AG09309 (cell line): ENCODE results near the gene LARGE1.
A peak's percentile ranks its signal among the peaks of the same experiment; 100 is the strongest.

ENCODE experiments used
- DNase-seq: peaks from one replicate; pipeline ENCODE4 v3.0.0-alpha.2; 2010; ENCODE audit warnings: low read depth
- H3K4me3 ChIP-seq: 2 replicates; pipeline ENCODE4 v1.5.1; 2011; ENCODE audit warnings: mild to moderate bottlenecking, low read depth, low read length, moderate library complexity; ENCODE audit not compliant: control insufficient read depth
- CTCF ChIP-seq: IDR thresholded peaks from 2 replicates; pipeline ENCODE4 v1.5.1; 2011; ENCODE audit warnings: mild to moderate bottlenecking, low read depth, low read length, inconsistent platforms; ENCODE audit not compliant: insufficient read depth, control insufficient read depth; ENCODE audit errors: missing control alignments

The LARGE1 gene

DNA sequence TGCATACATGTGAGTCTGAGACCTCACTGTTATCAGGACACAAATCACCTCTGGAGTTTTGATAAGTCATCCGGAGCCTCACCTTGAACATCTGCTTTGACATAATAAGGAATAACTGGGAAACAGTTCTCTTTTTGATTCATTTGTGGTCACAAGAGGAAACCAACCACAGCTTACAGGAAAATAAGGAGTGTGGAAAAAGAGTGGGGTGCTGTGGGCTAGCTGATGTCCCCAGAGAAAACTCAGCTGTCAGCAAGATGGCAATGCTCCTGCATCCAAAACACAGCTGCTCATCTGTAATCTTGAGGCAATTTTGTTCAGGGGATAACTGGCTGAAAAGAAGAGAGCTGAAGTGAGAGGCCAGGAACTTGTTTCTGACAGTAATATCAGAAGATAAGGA is 445.7 kb downstream of the LARGE1 start:
- no peak for TF ChIP-seq CTCF
- no peak overlapping the region for H3K4me3 ChIP-seq
- DNase-seq = no peak

- no peak overlapping the region for H3K4me3 ChIP-seq
- no peak for TF ChIP-seq CTCF
- DNase-seq = no peak
Observed at GRCh38 chr22:33472462-33473344, 447.6 kb downstream of the LARGE1 start.

- DNase-seq = no peak
- TF ChIP-seq CTCF = no peak
- no peak overlapping the region for H3K4me3 ChIP-seq
Observed at GRCh38 chr22:33470456-33470855, 449.8 kb downstream of the LARGE1 start.

DNA sequence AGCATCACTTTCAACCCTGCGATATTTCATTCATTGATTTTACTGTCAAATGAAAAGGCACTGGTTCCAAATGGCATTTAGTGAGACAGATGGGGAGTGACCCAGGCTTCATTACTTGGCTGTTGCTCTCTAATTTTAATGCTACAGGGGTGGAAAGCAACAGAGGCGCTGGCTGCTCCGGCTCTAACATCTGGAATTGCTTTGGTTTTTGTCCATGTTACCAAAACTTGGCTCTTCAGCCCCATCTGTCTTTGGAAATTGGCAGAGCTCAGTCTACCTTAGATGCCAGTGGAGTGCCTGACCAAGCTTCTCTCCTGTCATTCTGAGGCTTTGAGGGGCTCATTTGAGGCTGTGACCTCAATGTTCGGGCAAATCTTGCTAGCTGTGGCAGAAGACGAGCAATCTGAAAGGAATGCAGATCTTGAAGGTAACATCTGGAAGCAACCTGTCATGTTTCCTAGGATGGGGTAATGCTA is 452.6 kb downstream of the LARGE1 start:
- TF ChIP-seq CTCF = peak; percentile 38
- no peak overlapping the region for H3K4me3 ChIP-seq
- no peak for DNase-seq

GRCh38 chr22:33467080-33467479 is 453.2 kb downstream of the LARGE1 start:
- no peak for TF ChIP-seq CTCF
- DNase-seq = no peak
- no peak overlapping the region for H3K4me3 ChIP-seq

- H3K4me3 ChIP-seq = no peak overlapping the region
- TF ChIP-seq CTCF = no peak
- DNase-seq = no peak
Observed at GRCh38 chr22:33465554-33465953, 454.7 kb downstream of the LARGE1 start.
